ENCODE results near the gene MIER2.

Gene MIER2

DNA sequence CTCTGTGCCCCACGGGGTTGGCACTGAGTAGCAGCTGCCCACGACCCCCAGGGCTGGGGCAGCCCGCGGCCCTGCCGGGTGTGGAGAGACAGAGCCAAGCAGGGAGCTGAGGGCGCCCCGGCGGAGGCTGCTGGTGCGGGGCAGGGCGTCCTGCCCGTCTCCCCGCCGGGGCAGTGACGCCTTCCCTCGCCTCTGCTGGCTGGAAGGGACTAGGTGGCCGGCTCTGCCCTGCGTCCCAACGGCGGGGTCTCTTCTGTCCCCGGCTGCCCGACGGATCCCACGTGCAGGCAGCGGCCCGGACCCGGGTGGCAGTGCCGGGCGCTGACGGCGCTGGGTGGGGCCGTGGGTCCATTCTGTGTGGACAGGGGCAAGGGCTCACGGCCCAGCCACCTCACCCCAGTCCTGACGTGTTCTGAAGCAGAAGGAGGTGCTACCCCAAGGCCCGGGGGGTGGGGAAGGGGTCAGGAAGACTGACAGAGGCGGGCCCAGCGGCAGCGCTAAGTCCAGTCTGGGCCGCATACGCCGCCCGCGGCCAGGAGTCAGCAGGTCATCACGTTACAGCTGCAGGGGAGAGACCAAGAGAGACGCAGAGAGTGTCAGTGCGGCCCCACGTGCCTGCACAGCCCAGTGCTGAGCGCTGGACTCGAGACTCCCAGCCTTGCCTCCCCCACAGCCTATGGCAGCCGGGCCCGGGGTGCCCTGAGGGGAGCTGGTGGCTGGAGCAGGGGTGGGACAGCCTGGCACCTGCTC lies 38.3 kb downstream of the MIER2 start:
- no peak for DNase-seq

DNA sequence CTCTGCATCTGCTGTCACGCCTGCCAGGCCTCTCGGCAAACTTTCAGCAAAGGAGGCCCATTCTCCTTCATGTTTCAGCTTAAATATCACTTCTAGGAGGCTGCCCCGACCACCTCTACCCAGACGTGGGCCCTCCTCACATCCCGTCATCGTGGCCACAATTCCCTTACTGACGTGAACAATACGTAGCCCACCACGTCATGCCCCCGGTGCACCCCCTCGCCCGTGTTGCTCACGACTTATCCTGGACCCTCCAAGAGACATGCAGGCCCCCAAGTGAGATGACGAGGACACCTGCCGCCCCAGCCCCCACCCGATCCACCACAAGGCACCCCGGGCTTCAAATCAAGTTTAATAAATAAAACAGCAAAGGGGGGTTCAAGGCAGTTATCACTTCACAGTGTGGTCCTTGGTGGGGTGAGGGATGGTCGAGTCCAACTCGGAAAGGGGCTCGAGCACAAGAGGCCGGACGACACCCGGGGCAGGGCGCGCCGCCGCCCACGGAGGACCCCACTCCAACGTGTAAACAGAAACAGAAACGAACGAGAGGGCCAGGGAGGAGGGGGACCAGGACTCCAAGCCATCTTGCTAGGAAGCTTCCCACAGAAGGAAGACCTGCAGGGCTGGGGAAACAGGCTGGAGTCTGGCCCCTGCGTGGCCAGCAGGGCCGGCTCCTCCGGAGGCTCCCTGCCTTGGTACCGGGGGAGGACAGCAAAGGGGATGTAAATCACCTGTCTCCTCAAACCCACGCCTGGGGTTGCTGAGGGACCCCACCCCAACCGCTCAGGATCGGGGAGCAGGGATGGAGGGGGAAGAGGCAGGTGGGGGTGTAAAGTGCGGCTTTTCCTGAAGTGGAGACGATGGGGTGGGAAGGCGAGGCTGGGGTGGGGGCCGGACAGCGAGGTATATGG lies 39.1 kb downstream of the MIER2 start:
- no peak for DNase-seq

DNA sequence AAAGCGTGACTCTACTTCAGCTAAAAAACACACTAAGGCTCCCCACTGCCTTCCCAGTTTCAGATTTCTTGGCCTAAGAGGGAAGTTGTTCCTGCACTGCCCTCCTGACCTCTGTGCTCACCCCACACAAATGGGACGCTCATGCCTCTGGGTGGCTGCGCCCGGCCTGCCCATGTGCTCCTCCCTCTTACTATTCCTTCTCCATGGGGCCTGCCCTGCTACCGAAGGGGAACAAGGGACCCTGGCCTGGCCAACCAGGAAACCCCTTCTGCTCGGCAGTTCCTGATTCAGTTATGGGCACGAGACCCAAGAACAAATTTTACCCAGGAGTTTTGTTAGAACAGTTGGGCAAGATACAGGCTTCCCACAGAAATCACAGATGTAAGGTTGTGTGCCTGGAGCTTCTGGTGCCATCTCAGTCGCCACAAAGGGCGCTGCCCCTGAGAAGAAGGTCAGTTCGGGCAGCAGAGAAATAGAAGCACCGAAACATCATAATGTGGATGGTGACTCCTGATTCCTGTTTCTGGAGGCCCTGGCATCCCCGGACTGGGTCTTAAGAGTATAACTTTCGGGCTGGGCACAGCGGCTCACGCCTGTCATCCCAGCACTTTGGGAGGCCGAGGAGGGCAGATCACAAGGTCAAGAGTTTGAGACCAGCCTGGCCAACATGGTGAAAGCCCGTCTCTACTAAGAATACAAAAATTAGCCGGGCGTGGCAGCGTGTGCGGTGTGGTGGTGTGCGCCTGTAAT lies 47.9 kb downstream of the MIER2 start:
- DNase-seq = peak; percentile 94 to 95

DNA sequence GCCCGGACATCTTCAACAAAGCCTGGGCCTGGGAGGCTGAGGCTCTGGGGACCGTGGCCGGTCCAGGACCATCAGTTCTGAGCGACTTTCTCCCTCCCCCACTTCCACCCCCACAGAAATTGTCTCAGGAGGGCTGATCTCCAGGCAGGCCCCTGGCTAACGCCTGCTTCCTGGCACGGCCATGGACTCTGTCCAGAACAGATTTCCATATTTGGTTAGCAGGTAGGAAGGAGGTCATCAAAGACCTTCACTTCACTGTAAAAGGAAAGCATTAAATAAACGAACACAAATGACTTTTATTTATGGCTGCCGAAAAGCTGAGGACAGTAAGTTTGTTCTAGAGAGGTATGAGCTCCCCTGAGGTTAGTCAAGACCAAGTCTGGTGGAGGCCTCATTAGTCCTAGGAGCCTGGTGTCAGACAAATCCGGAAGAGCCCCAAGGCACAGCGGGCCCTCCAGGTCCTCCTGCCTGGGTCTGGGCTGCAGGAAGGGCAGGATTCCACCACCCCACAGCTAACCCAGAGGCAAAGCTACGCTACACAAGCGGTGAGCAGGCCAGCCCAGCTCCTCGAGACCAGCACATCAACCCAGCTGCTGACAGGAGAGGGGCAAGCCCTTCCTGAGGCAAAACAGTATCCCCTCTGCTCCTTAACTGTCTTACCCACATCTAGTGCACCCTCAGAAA lies 48.8 kb downstream of the MIER2 start:
- no peak for DNase-seq

DNA sequence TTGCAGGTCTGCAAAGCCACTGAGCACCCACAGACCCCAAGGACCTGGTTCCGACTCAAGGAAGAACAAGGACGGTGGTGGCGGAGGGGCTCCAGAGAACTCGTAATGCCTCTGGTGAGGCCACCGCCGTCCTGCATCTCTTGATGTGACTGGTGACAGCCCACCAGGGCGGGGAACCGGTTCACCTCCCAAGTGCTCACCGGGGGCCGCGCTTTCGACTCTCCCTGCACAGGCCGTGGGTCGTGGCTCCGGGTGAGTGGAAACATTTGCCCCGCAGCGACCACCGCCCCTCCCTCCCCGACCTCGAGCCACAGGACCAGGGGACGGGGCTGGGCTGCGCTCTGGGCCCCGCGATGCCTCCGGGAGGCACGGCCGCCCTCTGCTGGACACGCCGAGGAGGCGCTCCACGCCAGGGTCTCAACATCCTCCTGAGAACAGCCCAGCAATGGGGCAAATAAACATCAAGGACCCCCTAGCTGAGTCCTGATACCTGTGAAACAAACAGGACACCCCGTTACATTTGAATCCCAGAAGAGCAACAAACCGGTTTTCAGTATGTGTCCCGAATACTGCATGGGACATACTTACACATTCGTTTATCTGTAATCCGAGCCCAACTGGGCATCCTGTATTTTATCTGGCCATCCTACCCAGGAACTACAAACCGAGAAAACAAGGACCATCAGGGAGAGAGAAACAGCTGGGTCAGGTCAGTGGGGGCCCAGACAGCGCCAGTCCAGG lies 49.5 kb downstream of the MIER2 start:
- DNase-seq = peak in 1 of 2 donors; percentile 30

DNA sequence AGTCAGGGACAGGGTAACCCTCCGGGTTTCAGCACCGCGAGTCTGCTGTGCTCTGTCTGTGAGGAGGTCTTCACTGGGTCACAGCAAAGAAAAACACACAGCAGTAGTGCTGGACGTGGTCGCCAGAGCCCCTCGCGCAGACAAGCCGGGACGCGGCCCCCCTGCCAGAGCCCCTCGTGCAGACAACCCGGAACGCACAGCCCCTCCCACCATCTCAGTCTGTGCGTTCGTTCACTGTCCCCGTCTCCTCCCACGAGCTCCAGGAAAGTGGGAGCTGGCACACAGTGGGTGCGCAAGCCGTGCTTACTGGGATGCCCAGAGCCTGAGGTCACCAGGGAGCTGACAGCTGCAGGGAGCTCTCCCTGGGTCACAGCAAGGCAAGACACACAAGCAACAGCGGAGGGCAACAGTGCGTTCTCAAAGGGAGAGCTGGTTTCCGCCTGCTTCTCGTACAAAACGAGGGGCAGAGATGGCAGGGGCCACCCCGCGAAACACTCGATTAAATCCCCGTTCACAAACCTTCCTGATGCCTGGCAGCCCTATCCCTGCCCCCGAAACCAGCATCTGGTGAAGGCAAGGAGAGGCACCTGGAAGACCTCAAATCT lies 50.2 kb downstream of the MIER2 start:
- no peak for DNase-seq

DNA sequence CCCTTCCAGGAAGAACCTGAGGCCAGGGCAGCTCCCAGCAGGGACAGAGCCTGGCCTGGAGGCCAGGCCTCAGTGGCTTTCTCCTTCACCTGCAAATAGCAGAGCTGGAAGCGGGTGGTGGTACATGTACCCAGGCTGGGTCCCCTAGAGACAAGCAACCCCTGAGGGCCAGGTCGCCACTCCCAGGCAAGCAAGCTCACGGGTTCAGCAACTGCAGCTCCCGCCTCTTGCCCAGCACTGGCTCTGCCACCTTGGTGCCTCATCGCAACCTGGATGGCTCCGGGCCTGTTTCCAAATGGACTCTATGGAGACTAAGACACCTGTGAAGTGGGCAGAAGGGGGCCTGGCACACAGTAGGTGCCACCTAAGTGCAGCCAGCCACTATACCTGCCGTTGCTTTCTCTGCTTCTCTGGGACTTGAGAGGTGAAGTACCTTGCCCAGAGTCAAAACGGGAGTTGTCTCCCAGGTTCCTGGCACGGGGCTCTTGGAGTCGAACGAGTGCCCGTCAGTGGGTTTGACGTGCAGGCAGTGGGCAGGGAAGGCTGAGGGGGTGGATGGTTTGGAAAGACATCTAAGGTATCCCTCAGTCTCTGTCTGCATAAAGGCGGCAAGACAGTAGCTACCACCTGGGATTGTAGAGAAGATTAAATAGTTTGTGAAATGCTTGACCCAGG lies 51.0 kb downstream of the MIER2 start:
- DNase-seq = no peak

DNA sequence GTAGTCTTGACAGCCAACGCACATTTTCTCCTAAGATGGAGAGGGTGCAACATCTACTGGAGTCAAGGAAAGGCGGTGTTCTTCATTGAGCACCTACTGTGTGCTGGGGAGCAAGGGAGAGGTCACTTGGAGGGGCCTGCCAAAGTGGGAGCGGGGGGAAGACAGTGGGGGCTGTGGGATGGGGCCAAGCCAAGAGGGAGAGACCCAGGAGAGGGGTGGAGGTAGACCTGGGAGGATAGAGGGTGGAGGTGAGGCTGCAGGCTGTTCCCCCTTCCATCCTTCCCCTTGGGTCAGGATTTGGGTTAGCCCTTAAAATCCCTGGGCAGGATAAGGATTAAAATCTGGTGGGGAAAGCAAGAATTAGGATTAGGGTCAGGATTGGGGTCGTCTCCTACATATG lies 51.6 kb downstream of the MIER2 start:
- no peak for DNase-seq

DNA sequence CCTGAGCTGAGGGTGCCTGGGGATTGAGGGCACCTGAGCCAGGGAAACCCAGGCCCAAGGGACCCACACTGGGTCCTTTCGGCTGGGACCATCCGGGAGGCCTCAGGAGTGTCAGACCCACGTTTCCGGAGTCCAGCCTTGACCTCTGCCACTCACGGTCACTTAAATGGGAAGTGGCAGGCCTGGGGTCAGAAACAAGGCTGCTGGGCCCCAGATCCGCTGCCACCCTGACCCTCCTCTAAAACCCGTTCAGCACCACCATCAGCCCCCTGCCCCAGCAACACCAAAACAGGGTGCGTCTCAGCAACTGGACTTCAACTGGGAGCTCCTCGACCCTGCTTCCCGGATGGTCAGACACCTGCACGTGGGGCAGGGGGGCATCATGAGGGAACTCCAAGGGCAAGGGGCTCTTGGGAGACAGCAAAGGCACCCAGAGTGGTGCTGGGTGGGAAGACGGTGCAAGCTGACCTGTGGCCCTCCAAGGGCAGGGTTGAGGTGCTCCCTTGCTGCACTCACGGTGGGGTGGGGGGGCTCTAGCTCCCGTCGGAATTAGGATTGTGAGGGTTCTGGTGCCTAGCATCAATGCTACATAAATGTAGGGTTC lies 52.2 kb downstream of the MIER2 start:
- no peak for DNase-seq

DNA sequence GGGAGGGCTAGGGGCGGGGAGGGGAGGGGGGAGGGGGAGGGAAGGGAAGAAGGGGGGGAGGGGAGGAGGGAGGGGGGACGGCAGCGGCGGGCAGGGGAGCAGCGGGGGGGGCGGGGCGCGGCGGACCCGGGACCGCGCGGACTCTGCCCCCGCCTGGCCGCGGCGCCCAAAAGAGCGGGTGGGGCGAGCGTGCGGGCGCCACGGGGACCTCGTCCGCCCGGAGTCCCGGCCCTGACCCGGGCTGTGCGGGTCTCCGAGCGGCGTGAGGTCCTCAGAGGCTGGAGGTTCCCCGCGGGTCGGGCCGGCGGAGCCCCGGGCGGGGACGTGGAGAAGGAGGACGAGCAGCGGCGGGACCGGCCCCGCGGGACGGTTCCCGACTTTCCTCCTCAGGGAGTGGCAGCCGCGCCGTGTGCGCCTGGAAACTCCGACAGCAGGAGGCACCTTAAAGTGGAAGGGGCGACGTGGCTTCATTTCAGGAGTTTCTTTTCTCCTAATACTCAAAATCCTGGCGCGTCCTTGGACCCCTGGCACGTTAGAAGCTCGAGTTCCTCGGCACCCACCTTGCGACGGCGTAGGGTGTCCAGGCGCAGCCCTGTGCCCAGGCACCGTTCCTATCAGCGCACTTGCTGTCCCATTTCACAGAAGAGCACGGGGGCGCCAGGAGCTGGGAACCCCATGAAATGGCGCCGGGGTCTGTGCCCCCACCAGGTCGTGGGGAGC lies 52.9 kb downstream of the MIER2 start:
- DNase-seq = no peak

DNA sequence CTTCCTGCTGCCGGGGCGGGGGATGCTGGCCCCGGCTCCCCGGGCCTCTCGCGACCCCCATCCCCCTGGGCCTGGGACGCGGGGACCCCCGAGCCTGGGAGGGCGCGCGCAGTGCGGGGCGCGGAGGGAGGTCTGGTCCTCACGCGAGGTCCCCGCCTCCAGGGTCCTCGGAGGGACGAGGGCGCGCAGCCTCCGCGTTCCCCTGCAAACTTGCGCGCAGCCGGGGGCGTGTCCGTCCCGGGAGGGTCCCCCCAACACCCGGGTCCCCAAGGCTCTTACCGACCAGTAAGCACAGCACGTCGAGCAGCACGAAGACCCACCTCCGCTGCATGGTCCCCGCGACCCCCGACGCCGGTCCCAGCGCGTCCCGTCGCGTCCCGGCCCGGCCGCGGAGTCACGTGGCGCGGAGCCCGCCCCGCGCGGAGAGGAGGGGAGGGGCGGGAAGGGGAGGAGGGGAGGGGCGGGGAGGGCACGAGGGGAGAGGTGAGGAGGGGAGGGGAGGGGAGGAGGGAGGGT lies 53.5 kb downstream of the MIER2 start, which contains the start of gene PLPP2:
TSS of gene PLPP2 (minus strand) at position 398 of the 516 bp plus-strand sequence. CDS start at position 331, 67 bp downstream.
- no peak for DNase-seq

DNA sequence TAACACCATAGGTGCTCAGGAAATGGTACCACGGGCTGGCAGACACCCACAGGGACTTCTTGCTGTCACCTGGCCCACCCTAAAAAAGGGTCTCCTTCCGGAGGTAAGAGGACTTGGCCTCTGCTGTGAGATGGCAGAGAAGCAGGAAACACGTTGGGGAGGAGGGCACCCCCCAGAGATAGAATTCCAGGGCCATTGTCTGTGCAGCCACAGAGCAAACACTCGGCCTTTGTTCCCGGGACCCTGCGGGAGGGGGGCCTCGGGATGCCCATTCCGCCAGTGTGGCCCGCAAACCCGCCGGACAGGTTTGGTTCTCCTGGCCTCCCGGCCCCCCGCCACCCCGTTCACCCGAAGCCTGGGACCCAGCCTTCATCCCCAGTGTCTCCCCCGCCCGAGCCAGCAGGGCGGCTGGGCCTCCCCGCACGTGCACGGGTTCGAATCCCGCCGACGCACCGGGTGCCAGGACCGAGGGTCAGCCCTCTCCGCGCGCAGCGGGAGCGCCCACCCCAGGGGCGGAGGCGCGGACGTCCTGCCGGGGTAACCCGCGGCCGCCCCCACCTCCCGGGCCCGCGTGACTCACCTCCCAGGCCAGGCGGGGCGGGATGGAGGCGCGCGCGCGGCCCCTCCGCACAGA lies 54.1 kb downstream of the MIER2 start:
- no peak for DNase-seq

DNA sequence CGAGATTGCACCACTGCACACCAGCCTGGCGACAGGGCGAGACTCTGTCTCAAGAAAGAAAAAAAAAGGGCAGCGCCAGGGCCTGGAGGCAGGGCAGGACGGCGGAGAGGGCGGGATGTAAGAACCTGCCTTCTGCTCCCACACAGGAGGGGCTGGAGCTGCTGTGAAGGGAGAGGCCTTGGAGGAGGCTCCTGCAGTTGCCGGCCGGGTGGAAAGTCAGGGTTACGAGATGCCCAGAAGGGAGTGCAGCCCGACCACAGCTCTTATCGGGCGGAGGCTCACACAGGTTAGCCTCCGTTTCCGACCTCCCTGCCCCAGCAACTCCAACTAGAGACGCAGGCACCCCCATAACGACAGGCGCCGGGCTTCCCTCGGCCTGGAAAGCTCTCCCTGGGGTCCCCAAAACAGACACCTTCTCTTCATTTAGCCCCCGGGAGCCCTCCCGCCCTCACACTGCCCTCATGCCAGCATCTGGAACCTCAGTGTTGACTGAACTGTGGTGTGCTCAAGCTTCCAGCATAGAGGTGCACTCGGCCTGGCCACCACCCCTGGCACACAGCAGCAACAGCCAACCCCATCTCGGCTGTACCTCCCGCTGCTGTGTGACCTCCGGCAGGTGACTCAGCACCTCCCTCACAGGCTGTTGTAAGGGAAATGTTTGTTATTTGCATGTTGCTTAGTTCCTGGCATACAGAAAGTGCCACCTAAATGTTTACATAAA lies 54.8 kb downstream of the MIER2 start:
- DNase-seq = no peak

DNA sequence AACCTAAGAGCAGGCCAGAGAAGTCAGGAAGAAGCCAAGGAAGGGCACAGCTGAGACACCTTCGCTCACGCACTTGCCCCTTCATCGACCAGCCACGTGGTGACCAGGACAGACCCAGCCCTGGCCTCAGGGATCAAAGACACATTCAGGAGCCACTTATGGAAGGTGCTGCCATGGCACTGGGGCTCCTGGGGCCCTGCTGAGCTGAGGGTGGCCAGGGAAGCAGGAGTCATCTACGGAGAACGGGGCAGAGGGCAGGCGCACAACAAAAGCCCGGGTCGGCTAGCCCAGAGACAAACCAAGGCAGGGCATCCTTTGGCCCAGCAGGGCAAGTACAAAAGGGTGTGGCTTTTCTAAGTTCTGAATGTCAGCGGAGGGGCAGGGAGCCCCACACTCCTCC lies 55.7 kb downstream of the MIER2 start:
- DNase-seq = no peak

DNA sequence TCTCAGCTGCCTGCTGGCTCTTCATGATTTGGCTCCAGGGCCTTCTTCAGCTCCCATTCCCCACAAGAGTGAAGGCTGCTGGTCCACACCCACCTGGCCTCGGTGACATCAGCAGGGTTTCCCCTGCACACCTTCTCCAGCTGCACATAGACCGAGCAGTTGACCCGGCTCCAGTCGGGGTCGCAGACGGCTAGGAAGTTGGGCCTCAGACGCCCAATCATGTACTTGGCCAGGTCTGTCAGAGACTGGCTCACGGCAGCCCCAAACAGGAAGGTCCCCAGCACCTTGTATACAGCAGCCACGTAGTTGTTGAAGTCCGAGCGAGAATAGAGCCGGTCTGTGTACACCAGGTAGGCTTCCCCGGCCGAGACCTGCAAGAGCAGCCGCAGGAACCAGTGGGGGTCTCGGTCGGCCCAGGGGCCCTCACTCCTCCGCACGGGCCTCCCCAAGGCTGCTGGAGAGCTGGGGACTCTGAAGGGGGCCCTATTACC lies 57.2 kb downstream of the MIER2 start:
- DNase-seq = no peak

DNA sequence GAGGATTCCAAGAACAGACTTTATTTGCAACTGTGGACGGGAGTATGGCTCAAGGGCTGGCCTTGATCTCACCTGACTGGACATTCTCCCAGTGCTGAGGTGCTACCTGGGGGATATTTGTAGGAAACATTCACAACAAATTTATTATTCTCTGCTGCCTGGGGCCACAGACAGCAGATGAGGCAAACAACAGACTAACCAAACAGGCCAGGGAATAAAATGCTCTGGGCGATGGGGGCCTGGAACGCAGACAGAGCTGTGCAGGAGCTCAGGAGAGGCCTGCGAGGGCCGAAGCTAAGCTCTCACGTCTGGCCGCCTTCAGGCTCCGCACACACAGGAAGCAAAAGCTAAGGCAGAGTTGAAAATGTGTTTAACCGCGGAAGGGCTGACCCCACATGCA lies 61.2 kb downstream of the MIER2 start:
- no peak for DNase-seq

DNA sequence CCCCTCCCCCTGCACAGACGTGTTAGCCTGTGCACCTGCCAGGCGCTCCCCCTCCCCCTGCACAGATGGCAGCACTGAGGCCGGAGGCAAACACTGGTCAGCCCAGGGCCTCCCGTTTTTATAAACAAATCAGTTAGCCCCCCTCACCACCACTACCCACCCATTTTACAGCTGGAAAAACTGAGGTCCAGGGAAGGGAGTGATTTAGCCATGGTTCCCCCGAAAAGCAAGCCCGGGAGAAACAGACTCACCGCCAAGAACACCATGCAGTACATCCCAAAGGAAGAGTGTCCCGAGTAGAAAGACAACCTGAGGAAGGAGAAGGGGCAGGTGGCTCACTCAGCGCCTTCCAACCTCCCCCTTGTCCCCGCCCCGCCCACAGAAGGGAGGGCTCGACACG lies 62.1 kb downstream of the MIER2 start:
- DNase-seq = no peak

DNA sequence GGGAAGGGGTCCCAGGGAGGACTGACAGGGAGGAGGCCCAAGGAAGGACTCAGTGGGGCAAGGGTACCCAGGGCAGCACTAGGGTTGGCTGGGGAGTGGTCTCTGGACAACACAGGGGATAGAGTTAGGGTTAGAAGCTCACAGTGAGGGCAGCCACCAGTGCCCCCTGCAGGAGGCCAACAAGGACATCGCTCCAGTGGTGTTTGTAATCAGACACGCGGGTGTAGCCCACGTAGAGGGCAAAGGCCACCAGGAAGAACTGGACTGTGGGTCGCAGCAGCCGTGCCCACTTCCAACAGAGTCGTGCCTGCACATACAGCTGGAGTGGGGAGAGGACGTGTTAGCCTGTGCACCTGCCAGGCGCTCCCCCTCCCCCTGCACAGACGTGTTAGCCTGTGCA lies 62.6 kb downstream of the MIER2 start:
- DNase-seq = no peak

All from inflammatory macrophage (primary cell).